ENCODE measurements around the gene CGNL1. TPM values are rescaled to one million over a fixed set of nuclear protein-coding genes. Genes with fewer than 3 reads are reported as not detected.

CGNL1 gene
- total RNA-seq, 2 donors from 2014 or later: 3.9 to 4.7 TPM

- no peak overlapping the region for H3K27ac ChIP-seq
- DNase-seq: no peak
- no peaks in the 10 kb centered on the region for H3K9me3 ChIP-seq
- H3K27me3 ChIP-seq: no peaks in the 10 kb centered on the region
- no peaks in the 10 kb centered on the region for H3K36me3 ChIP-seq
- H3K9ac ChIP-seq (ENCODE audit: low read depth in 2 of 2, low read length in 2 of 2): no peak overlapping the region
- no peak for TF ChIP-seq CTCF (IDR thresholded peaks at IDR 0.05)
- intact Hi-C loops (cut with DNase I): no loop called here
- H3K4me3 ChIP-seq: no peak overlapping the region
- H3K4me1 ChIP-seq: no peaks in the 10 kb centered on the region
Measured at GRCh38 chr15:57489122-57489521, 112.8 kb downstream of the CGNL1 start.

- intact Hi-C loops (cut with DNase I): no loop called here
- H3K9ac ChIP-seq (ENCODE audit: low read depth in 2 of 2, low read length in 2 of 2): no peak overlapping the region
- H3K9me3 ChIP-seq: no peaks in the 10 kb centered on the region
- H3K27me3 ChIP-seq: no peaks in the 10 kb centered on the region
- H3K4me1 ChIP-seq: no peaks in the 10 kb centered on the region
- no peaks in the 10 kb centered on the region for H3K36me3 ChIP-seq
- no peak for TF ChIP-seq CTCF (IDR thresholded peaks at IDR 0.05)
- DNase-seq: no peak
- H3K27ac ChIP-seq: no peak overlapping the region
- no peak overlapping the region for H3K4me3 ChIP-seq
Measured at GRCh38 chr15:57493351-57493750, 117.0 kb downstream of the CGNL1 start.

GRCh38 chr15:57494581-57494980 lies 118.3 kb downstream of the CGNL1 start:
- Histone ChIP-seq H3K27me3 (no peaks in the 10 kb centered on the region), H3K9me3 (no peaks in the 10 kb centered on the region), H3K4me1 (no peaks in the 10 kb centered on the region), H3K4me3 (no peak overlapping the region), H3K36me3 (no peaks in the 10 kb centered on the region), H3K27ac (no peak overlapping the region), H3K9ac (ENCODE audit: low read depth in 2 of 2, low read length in 2 of 2) (no peak overlapping the region)
- no peak for DNase-seq
- TF ChIP-seq CTCF (IDR thresholded peaks at IDR 0.05): no peak
- intact Hi-C loops (cut with DNase I): no loop called here

GRCh38 chr15:57495041-57495440 lies 118.7 kb downstream of the CGNL1 start:
- intact Hi-C loops (cut with DNase I): no loop called here
- DNase-seq: no peak
- Histone ChIP-seq H3K9ac (ENCODE audit: low read depth in 2 of 2, low read length in 2 of 2) (no peak overlapping the region), H3K36me3 (no peaks in the 10 kb centered on the region), H3K9me3 (no peaks in the 10 kb centered on the region), H3K4me1 (no peaks in the 10 kb centered on the region), H3K4me3 (no peak overlapping the region), H3K27ac (no peak overlapping the region), H3K27me3 (no peaks in the 10 kb centered on the region)
- no peak for TF ChIP-seq CTCF (IDR thresholded peaks at IDR 0.05)

GRCh38 chr15:57495554-57496165 lies 119.4 kb downstream of the CGNL1 start:
- DNase-seq: no peak
- intact Hi-C loops (cut with DNase I): no loop called here
- H3K27ac ChIP-seq: no peak overlapping the region

More at GRCh38 chr15:57495554-57496165, 119.4 kb downstream of the CGNL1 start:
- H3K9me3 ChIP-seq: no peaks in the 10 kb centered on the region
- H3K27me3 ChIP-seq: no peaks in the 10 kb centered on the region
- H3K36me3 ChIP-seq: no peaks in the 10 kb centered on the region
- no peak overlapping the region for H3K4me3 ChIP-seq
- no peaks in the 10 kb centered on the region for H3K4me1 ChIP-seq
- TF ChIP-seq CTCF (IDR thresholded peaks at IDR 0.05): no peak
- H3K9ac ChIP-seq (ENCODE audit: low read depth in 2 of 2, low read length in 2 of 2): no peak overlapping the region

Measured in colonic mucosa (tissue), 4 donors.